Eye (tissue), 1 donor: Measurements from ENCODE around the gene RASL10A.
"Not testable (repeated sequence)": the region's sequence is repeated elsewhere in the genome, so short reads cannot be mapped to it uniquely, and the experiment has no call there.

Source experiments
- DNase-seq: peaks from one replicate; pipeline ENCODE4 v3.0.0-alpha.2; 2015

RASL10A gene

GRCh38 chr22:29315286-29316140 is at the start of gene RASL10A:
Gene RASL10A, minus strand, starts transcription at chr22:29315697. Its CDS starts 451 bp downstream, at chr22:29315246.
- peak; percentile 59 for DNase-seq

GRCh38 chr22:29359469-29359868 is 44.0 kb upstream of the RASL10A start:
- peak; percentile 56 for DNase-seq

- DNase-seq, result not testable (repeated sequence)
Measured at GRCh38 chr22:29357193-29357890, 41.8 kb upstream of the RASL10A start.

- no peak for DNase-seq
Measured at GRCh38 chr22:29353860-29354259, 38.4 kb upstream of the RASL10A start.

GRCh38 chr22:29353286-29353685 is 37.8 kb upstream of the RASL10A start:
- no peak for DNase-seq

GRCh38 chr22:29352778-29353177 is 37.3 kb upstream of the RASL10A start:
- no peak for DNase-seq

GRCh38 chr22:29351891-29352290 is 36.4 kb upstream of the RASL10A start:
- DNase-seq, result no peak

GRCh38 chr22:29351042-29351441 is 35.5 kb upstream of the RASL10A start:
- DNase-seq, result no peak

- DNase-seq, result no peak
Measured at GRCh38 chr22:29348956-29349355, 33.5 kb upstream of the RASL10A start.

GRCh38 chr22:29348041-29348440 is 32.5 kb upstream of the RASL10A start:
- no peak for DNase-seq

- DNase-seq, result peak; percentile 72
Measured at GRCh38 chr22:29346659-29347058, 31.2 kb upstream of the RASL10A start.

- peak; percentile 13 for DNase-seq
Measured at GRCh38 chr22:29345932-29346331, 30.4 kb upstream of the RASL10A start.

GRCh38 chr22:29344889-29345288 is 29.4 kb upstream of the RASL10A start:
- not testable (repeated sequence) for DNase-seq

- DNase-seq, result peak; percentile 32
Measured at GRCh38 chr22:29344137-29344536, 28.6 kb upstream of the RASL10A start.

- peak; percentile 42 for DNase-seq
Measured at GRCh38 chr22:29343313-29343805, 27.9 kb upstream of the RASL10A start.

- no peak for DNase-seq
Measured at GRCh38 chr22:29342577-29343312, 27.2 kb upstream of the RASL10A start.

- no peak for DNase-seq
Measured at GRCh38 chr22:29342177-29342576, 26.7 kb upstream of the RASL10A start.

- no peak for DNase-seq
Measured at GRCh38 chr22:29341849-29342127, 26.3 kb upstream of the RASL10A start.

GRCh38 chr22:29341056-29341848 is 25.8 kb upstream of the RASL10A start:
- DNase-seq, result no peak

GRCh38 chr22:29340566-29340965 is 25.1 kb upstream of the RASL10A start:
- no peak for DNase-seq

- no peak for DNase-seq
Measured at GRCh38 chr22:29339381-29340235, 24.1 kb upstream of the RASL10A start.

- no peak for DNase-seq
Measured at GRCh38 chr22:29338398-29338797, 22.9 kb upstream of the RASL10A start.
